Measurements from ENCODE around the gene ROBO2. TPM values are rescaled to one million over a fixed set of nuclear protein-coding genes. Genes with fewer than 3 reads are reported as not detected.

The ROBO2 gene
- total RNA-seq, 4 donors from 2014 or later: under 0.01 to 2.9 (median 1.0) TPM

- H3K9me3 ChIP-seq: no peaks in the 10 kb centered on the region
- ATAC-seq: peak; percentile 85
- peaks cover 61% of the 10 kb centered on the region for H3K27me3 ChIP-seq
- H3K36me3 ChIP-seq: no peaks in the 10 kb centered on the region
- TF ChIP-seq POLR2AphosphoS5 (IDR thresholded peaks at IDR 0.05): no peak
- TF ChIP-seq, protein P1, sequence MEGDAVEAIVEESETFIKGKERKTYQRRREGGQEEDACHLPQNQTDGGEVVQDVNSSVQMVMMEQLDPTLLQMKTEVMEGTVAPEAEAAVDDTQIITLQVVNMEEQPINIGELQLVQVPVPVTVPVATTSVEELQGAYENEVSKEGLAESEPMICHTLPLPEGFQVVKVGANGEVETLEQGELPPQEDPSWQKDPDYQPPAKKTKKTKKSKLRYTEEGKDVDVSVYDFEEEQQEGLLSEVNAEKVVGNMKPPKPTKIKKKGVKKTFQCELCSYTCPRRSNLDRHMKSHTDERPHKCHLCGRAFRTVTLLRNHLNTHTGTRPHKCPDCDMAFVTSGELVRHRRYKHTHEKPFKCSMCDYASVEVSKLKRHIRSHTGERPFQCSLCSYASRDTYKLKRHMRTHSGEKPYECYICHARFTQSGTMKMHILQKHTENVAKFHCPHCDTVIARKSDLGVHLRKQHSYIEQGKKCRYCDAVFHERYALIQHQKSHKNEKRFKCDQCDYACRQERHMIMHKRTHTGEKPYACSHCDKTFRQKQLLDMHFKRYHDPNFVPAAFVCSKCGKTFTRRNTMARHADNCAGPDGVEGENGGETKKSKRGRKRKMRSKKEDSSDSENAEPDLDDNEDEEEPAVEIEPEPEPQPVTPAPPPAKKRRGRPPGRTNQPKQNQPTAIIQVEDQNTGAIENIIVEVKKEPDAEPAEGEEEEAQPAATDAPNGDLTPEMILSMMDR (IDR thresholded peaks at IDR 0.05): peak; percentile 23 to 75 (median 60)
- no peak overlapping the region for H3K27ac ChIP-seq
- WGBS, 2 donors (ENCODE audit: low coverage in 1 of 2): 0% methylated on average over 18 to 19 of the region's 21 CpGs
- H3K4me1 ChIP-seq: peaks cover 0 to 25% (median 15%) of the 10 kb centered on the region in 3 donors
- peak overlapping the region in 1 of 2 donors; percentile 52 for H3K4me3 ChIP-seq
Measured at GRCh38 chr3:77038468-77038929, 1.4 kb upstream of the ROBO2 start.

DNA sequence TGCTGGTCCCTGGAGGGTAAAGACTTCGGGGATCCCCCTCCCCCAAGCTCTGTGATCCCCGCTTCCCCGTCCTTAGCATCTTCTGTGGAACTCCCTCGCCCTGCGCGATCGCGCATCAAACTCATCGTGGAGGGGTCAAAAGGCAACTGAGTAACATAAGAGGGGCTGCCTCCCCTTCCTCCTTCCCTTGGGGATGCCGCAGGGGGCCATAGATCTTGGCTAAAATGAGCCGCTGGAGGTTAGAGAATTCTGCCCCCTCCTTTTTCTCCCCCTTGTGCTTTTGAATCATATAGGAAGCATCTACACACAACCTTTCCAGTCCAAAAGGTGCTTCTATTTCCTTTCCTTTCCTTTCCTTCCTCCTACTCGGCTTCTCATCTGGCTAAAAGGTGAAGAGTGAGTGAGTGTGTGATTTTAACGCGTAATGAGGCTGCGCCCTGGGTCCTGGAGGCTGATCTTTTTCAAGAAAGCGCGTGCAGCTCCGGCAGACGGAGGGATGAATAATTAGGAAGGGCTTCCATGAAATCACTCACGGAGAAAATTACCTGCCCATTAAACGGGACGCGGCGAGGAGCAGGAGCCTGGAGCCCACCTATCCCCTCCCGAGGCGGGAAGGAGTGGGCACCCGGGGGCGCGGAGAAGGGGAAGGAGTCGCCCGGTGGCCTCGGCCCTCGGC lies 831 bp upstream of the ROBO2 start:
- Histone ChIP-seq H3K9me3 (no peaks in the 10 kb centered on the region), H3K27me3 (peaks cover 67% of the 10 kb centered on the region), H3K36me3 (no peaks in the 10 kb centered on the region), H3K27ac (no peak overlapping the region), H3K4me3 (peak overlapping the region; percentile 3 to 52), H3K4me1 (peaks cover 0 to 25% (median 15%) of the 10 kb centered on the region in 3 donors)
- TF ChIP-seq POLR2A (IDR thresholded peaks at IDR 0.05): no peak
- TF ChIP-seq, protein P1 (IDR thresholded peaks at IDR 0.05): no peak
- TF ChIP-seq EP300 (IDR thresholded peaks at IDR 0.05): no peak
- TF ChIP-seq POLR2AphosphoS5 (IDR thresholded peaks at IDR 0.05): no peak
- ATAC-seq: peak; percentile 11
- 0 to 2% methylated on average over 5 to 13 of the region's 33 CpGs for WGBS, 2 donors (ENCODE audit: low coverage in 1 of 2)

GRCh38 chr3:77040216-77040615 lies 317 bp downstream of the ROBO2 start:
- ATAC-seq: no peak
- 2 to 8% methylated on average over 8 to 10 of the region's 11 CpGs for WGBS, 2 donors (ENCODE audit: low coverage in 1 of 2)

DNA sequence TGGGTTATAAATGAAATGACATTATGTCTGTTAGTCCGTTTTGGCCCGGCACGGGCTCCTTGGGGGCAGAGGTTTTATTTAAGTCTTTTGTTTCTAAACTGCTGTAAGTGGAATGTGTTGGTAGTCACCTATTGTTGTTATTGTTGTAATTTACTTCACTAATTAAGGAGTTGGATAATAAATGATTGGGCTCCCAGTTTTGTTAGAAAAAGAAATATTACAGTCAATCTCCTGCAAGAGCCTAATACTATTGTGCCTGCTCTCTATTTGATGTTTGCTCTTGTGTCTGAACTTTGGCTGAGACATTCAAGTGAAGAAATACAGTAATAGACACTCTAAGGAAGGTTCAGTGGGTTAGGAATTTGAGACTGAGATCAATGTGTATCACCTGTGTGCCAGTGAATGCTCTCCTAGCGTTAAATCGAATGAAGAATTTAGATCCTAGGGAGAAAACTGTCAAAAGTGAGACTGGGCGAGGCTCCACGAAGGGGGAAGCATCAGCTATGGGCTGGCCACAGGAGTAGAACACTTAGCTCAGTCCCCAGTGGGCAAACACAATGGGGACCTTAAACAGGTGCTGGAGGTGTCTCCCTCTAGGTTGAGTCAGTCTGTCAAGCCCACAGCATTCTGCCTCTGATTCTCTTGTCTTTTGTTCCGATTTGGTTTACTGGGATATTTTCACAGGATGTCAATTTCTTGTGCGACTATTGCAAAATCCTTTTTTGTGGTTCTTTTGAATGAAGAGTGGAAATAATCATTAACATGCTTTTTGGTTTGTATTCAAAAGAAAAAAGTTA lies 1.2 kb downstream of the ROBO2 start:
- peaks cover 83% of the 10 kb centered on the region for H3K27me3 ChIP-seq
- no peaks in the 10 kb centered on the region for H3K36me3 ChIP-seq
- H3K4me3 ChIP-seq: no peak overlapping the region
- H3K27ac ChIP-seq: no peak overlapping the region
- WGBS, 2 donors (ENCODE audit: low coverage in 1 of 2): 52 to 64% methylated on average over 6 to 8 of the region's 9 CpGs
- ATAC-seq: no peak
- H3K9me3 ChIP-seq: no peaks in the 10 kb centered on the region
- TF ChIP-seq EP300 (IDR thresholded peaks at IDR 0.05) (no peak), POLR2A (IDR thresholded peaks at IDR 0.05) (no peak), POLR2AphosphoS5 (IDR thresholded peaks at IDR 0.05) (no peak)
- TF ChIP-seq, protein P1 (IDR thresholded peaks at IDR 0.05): no peak
- H3K4me1 ChIP-seq: peaks cover 0 to 25% (median 15%) of the 10 kb centered on the region in 3 donors

More at GRCh38 chr3:77040216-77040615, 317 bp downstream of the ROBO2 start:
- TF ChIP-seq, protein P1 (IDR thresholded peaks at IDR 0.05): no peak
- TF ChIP-seq POLR2A (IDR thresholded peaks at IDR 0.05) (no peak), POLR2AphosphoS5 (IDR thresholded peaks at IDR 0.05) (no peak), EP300 (IDR thresholded peaks at IDR 0.05) (no peak)
- Histone ChIP-seq H3K27ac (no peak overlapping the region), H3K27me3 (peaks cover 79% of the 10 kb centered on the region), H3K9me3 (no peaks in the 10 kb centered on the region), H3K36me3 (no peaks in the 10 kb centered on the region), H3K4me1 (peaks cover 0 to 25% (median 15%) of the 10 kb centered on the region in 3 donors), H3K4me3 (peak overlapping the region in 1 of 2 donors; percentile 52)
